HepG2 (cell line): ENCODE results near the gene TAF6. TPM values are rescaled to one million over a fixed set of nuclear protein-coding genes. Genes with fewer than 3 reads are reported as not detected.

ENCODE experiments used
- CC2D1A ChIP-seq: sonication (generic); formaldehyde crosslinking; IDR thresholded peaks from 2 replicates; pipeline ENCODE4 v1.8.1; 2023; ENCODE audit warnings: mild to moderate bottlenecking, missing genetic modification reagents
- KDM2A ChIP-seq: sonication (generic); formaldehyde crosslinking; IDR thresholded peaks from 2 replicates; pipeline ENCODE4 v1.4.0; 2020; ENCODE audit warnings: low read depth, missing genetic modification reagents, borderline replicate concordance
- KDM5B ChIP-seq: sonication (generic); formaldehyde crosslinking; IDR thresholded peaks from 2 replicates; pipeline ENCODE4 v1.4.0; 2020; ENCODE audit warnings: missing genetic modification reagents, mild to moderate bottlenecking, borderline replicate concordance
- MBNL3 ChIP-seq: fragments of 250-450 bp; sonication (Bioruptor Pico); conservative IDR thresholded peaks from 2 replicates; pipeline ENCODE4 v1.8.0; 2022; ENCODE audit warnings: mild to moderate bottlenecking, inconsistent platforms
- NAIF1 ChIP-seq: sonication (generic); formaldehyde crosslinking; IDR thresholded peaks from 2 replicates; pipeline ENCODE4 v1.5.0; 2020; ENCODE audit warnings: mild to moderate bottlenecking, missing genetic modification reagents, borderline replicate concordance
- NFYB ChIP-seq: sonication (generic); formaldehyde crosslinking; IDR thresholded peaks from 2 replicates; pipeline ENCODE4 v1.4.0; 2020; ENCODE audit warnings: missing genetic modification reagents
- PPARG ChIP-seq: conservative IDR thresholded peaks from 2 replicates; pipeline ENCODE4 v1.6.1; 2016; ENCODE audit warnings: missing biosample characterization, missing genetic modification reagents
- ZNF335 ChIP-seq: sonication (generic); formaldehyde crosslinking; IDR thresholded peaks from 2 replicates; pipeline ENCODE4 v1.4.0; 2020; ENCODE audit warnings: missing genetic modification reagents
- polyA plus RNA-seq, 8 experiments: library from polyadenylated mRNA; depleted of rRNA in 3 of 8; stranded (reverse) in 7 of 8; unstranded in 1 of 8; fragments of >200 nt; fragmentation: Illumina TruSeq in 4 of 8; extraction: Trizol in 4 of 8; gene quantifications; 2 replicates each; pipeline versions ENCODE4 v1.2.1 to v1.2.3, GENCODE V29; 2011 to 2016; ENCODE audit warnings: low read depth in 4 of 8, missing spikeins in 1 of 8, mixed read lengths in 1 of 8; ENCODE audit not compliant: insufficient read depth in 1 of 8
- total RNA-seq, 5 experiments: library from RNA; depleted of rRNA; stranded (reverse); fragments of >200 nt; fragmentation: Illumina TruSeq; extraction: Trizol; gene quantifications; 2 replicates each; pipeline ENCODE4 v1.2.3, GENCODE V29; 2016; ENCODE audit warnings: low read depth in 1 of 5
- TF ChIP-seq, protein P1 (sequence below): sonication (generic); formaldehyde crosslinking; IDR thresholded peaks from 2 replicates; pipeline ENCODE4 v1.5.0; 2020; ENCODE audit warnings: mild to moderate bottlenecking, missing genetic modification reagents, moderate library complexity
- TF ChIP-seq, protein P2 (sequence below): sonication (generic); formaldehyde crosslinking; IDR thresholded peaks from 2 replicates; pipeline ENCODE4 v1.4.0; 2020; ENCODE audit warnings: missing genetic modification reagents
- TF ChIP-seq, protein P3 (sequence below): IDR thresholded peaks from 2 replicates; pipeline ENCODE4 v1.6.1; 2016; ENCODE audit warnings: mild to moderate bottlenecking, missing biosample characterization, missing genetic modification reagents
- TF ChIP-seq, protein P4 (sequence below): sonication (generic); formaldehyde crosslinking; IDR thresholded peaks from 2 replicates; pipeline ENCODE4 v1.8.0; 2022; ENCODE audit warnings: missing genetic modification reagents, mild to moderate bottlenecking, moderate library complexity, borderline replicate concordance
- TF ChIP-seq, protein P5 (sequence below): sonication (generic); formaldehyde crosslinking; IDR thresholded peaks from 2 replicates; pipeline ENCODE4 v1.4.0; 2020; ENCODE audit warnings: mild to moderate bottlenecking, missing genetic modification reagents
- TF ChIP-seq, protein P6 (sequence below): sonication (generic); formaldehyde crosslinking; IDR thresholded peaks from 2 replicates; pipeline ENCODE4 v1.4.0; 2020; ENCODE audit warnings: missing genetic modification reagents, borderline replicate concordance
- TF ChIP-seq, protein P7 (sequence below): sonication (generic); formaldehyde crosslinking; IDR thresholded peaks from 2 replicates; pipeline ENCODE4 v1.9.0; 2022; ENCODE audit warnings: missing genetic modification reagents, mild to moderate bottlenecking, borderline replicate concordance

Gene TAF6
- total and polyA plus RNA-seq, 2 of the 13 experiments (the other 11 are each of a cell fraction or from before 2014, with no cell fraction given) = 12.9 to 18.8 TPM

DNA sequence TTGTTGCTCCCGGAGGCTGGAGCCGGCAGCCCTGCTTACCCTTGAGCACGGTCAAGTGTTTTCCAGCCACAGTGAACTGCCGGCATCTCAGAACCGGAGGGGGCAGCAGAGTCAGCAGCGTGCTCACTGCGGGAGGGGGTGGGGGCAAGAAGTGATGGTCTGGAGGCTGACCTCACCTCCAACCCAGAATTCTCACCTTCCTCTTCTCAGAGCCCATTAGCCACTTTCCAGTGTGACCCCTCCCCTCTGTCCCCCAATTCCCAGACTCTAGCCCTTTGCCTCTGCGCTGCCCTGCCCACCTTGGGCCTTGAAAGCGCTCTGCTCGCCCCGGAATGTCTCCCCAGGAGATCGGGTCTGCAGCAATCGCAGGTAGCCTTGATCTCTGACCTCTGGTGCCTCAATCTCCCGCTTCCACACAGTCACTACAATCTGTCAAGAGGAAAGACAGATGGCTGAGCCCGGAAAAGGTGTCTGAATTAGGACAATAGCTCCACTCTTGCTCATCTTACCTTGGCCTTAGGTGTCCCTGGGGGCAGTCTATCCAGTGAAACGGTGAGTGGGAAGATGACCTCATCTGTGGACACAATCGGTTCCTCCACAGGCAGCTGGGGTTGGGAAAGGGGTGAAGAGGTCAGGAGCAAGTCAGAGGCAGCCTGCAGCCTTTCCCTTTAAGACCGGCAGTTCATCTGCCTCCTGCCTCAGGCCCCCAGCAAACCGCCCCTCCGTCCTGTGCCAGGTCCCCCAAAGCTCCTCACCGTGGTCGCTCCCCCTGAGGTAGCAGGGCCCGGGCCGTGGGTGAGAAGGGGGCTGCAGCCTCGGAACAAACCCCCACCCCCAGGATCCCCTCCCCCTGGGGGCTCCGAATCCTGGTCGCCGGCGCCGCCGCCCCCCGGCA lies 38.4 kb upstream of the TAF6 start (continued):
- TF ChIP-seq, protein P1, sequence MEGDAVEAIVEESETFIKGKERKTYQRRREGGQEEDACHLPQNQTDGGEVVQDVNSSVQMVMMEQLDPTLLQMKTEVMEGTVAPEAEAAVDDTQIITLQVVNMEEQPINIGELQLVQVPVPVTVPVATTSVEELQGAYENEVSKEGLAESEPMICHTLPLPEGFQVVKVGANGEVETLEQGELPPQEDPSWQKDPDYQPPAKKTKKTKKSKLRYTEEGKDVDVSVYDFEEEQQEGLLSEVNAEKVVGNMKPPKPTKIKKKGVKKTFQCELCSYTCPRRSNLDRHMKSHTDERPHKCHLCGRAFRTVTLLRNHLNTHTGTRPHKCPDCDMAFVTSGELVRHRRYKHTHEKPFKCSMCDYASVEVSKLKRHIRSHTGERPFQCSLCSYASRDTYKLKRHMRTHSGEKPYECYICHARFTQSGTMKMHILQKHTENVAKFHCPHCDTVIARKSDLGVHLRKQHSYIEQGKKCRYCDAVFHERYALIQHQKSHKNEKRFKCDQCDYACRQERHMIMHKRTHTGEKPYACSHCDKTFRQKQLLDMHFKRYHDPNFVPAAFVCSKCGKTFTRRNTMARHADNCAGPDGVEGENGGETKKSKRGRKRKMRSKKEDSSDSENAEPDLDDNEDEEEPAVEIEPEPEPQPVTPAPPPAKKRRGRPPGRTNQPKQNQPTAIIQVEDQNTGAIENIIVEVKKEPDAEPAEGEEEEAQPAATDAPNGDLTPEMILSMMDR (CRISPR knock-in tag) = peak; percentile 18; the same call in 1 of the 2 replicates
- peak; percentile 53 for TF ChIP-seq KDM2A
- TF ChIP-seq, protein P2, sequence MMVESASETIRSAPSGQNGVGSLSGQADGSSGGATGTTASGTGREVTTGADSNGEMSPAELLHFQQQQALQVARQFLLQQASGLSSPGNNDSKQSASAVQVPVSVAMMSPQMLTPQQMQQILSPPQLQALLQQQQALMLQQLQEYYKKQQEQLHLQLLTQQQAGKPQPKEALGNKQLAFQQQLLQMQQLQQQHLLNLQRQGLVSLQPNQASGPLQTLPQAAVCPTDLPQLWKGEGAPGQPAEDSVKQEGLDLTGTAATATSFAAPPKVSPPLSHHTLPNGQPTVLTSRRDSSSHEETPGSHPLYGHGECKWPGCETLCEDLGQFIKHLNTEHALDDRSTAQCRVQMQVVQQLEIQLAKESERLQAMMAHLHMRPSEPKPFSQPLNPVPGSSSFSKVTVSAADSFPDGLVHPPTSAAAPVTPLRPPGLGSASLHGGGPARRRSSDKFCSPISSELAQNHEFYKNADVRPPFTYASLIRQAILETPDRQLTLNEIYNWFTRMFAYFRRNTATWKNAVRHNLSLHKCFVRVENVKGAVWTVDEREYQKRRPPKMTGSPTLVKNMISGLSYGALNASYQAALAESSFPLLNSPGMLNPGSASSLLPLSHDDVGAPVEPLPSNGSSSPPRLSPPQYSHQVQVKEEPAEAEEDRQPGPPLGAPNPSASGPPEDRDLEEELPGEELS = peak; percentile 11; the same call in 1 of the 2 replicates
- TF ChIP-seq, protein P3, sequence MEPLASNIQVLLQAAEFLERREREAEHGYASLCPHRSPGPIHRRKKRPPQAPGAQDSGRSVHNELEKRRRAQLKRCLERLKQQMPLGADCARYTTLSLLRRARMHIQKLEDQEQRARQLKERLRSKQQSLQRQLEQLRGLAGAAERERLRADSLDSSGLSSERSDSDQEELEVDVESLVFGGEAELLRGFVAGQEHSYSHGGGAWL (CRISPR knock-in tag) = 0 out of 2 replicates have a peak, but pooled peaks have one; percentile 7
- TF ChIP-seq PPARG (CRISPR knock-in tag) = no peak
- no peak for TF ChIP-seq NAIF1
- TF ChIP-seq NFYB (CRISPR knock-in tag) = no peak
- TF ChIP-seq, protein P4, sequence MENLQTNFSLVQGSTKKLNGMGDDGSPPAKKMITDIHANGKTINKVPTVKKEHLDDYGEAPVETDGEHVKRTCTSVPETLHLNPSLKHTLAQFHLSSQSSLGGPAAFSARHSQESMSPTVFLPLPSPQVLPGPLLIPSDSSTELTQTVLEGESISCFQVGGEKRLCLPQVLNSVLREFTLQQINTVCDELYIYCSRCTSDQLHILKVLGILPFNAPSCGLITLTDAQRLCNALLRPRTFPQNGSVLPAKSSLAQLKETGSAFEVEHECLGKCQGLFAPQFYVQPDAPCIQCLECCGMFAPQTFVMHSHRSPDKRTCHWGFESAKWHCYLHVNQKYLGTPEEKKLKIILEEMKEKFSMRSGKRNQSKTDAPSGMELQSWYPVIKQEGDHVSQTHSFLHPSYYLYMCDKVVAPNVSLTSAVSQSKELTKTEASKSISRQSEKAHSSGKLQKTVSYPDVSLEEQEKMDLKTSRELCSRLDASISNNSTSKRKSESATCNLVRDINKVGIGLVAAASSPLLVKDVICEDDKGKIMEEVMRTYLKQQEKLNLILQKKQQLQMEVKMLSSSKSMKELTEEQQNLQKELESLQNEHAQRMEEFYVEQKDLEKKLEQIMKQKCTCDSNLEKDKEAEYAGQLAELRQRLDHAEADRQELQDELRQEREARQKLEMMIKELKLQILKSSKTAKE (CRISPR knock-in tag) = peak; percentile 26; the same call in 1 of the 2 replicates
- TF ChIP-seq, protein P5, sequence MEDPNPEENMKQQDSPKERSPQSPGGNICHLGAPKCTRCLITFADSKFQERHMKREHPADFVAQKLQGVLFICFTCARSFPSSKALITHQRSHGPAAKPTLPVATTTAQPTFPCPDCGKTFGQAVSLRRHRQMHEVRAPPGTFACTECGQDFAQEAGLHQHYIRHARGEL (CRISPR knock-in tag) = no peak
- TF ChIP-seq, protein P6, sequence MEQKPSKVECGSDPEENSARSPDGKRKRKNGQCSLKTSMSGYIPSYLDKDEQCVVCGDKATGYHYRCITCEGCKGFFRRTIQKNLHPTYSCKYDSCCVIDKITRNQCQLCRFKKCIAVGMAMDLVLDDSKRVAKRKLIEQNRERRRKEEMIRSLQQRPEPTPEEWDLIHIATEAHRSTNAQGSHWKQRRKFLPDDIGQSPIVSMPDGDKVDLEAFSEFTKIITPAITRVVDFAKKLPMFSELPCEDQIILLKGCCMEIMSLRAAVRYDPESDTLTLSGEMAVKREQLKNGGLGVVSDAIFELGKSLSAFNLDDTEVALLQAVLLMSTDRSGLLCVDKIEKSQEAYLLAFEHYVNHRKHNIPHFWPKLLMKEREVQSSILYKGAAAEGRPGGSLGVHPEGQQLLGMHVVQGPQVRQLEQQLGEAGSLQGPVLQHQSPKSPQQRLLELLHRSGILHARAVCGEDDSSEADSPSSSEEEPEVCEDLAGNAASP (CRISPR knock-in tag) = peak; percentile 91
- TF ChIP-seq ZNF335 = peak; percentile 56; the same call in 1 of the 2 replicates
- no peak for TF ChIP-seq CC2D1A (CRISPR knock-in tag)
- no peak for TF ChIP-seq MBNL3
- peak; percentile 32; the same call in 1 of the 2 replicates for TF ChIP-seq KDM5B (CRISPR knock-in tag)
- TF ChIP-seq, protein P7, sequence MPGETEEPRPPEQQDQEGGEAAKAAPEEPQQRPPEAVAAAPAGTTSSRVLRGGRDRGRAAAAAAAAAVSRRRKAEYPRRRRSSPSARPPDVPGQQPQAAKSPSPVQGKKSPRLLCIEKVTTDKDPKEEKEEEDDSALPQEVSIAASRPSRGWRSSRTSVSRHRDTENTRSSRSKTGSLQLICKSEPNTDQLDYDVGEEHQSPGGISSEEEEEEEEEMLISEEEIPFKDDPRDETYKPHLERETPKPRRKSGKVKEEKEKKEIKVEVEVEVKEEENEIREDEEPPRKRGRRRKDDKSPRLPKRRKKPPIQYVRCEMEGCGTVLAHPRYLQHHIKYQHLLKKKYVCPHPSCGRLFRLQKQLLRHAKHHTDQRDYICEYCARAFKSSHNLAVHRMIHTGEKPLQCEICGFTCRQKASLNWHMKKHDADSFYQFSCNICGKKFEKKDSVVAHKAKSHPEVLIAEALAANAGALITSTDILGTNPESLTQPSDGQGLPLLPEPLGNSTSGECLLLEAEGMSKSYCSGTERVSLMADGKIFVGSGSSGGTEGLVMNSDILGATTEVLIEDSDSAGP = peak; percentile 56
